ENCODE results near the gene KCNJ14.

GRCh38 chr19:48512504-48513288 is 57.3 kb downstream of the KCNJ14 start:
- no peak for TF ChIP-seq CTCF (IDR thresholded peaks at IDR 0.05; ENCODE audit: borderline replicate concordance, extremely low read depth, low read length, poor library complexity, severe bottlenecking)
- no peak for TF ChIP-seq EZH2 (IDR thresholded peaks at IDR 0.05; ENCODE audit: borderline replicate concordance, low read depth, low read length, severe bottlenecking)
